IPS-11a (cell line): ENCODE results near the gene PTGR2.
A peak's percentile ranks its signal among the peaks of the same experiment; 100 is the strongest.
"Not testable (repeated sequence)": the region's sequence is repeated elsewhere in the genome, so short reads cannot be mapped to it uniquely, and the experiment has no call there.

Experiments used
- H3K4me3 ChIP-seq: one replicate; pipeline ENCODE4 v1.5.1; 2013; ENCODE audit warnings: low read depth, low read length, control low read depth

Gene PTGR2

DNA sequence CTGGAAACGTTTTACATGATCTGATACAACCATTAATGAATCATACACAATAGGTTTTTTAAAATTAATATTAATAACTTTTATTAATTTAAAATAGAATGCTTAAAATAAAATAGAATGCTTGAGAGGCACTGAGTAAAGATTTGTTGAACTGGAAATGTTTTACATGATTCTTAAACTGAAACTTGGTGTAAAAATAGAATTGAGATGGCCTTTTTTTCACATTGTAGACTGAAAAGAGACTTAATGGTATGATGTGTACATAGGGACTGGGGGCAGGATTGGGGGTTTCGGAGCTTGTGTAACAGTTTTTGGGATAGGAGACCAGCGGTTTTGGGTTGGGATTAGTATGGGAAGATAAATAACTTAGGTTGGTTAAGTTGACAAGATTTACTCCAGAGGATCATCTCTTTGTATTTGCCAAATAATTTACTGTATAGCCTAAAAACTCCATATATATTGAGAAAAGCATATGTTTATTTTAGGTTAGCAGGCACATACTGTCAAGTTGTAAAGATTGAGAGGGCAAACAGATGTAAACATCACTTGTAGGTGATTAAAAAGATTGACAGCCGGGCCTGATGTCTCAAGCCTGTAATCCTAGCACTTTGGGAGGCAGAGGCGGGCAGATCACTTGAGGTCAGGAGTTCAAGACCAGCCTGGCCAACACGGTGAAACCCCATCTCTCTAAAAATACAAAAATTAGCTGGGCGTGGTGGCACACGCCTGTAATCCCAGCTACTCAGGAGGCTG, 33.0 kb downstream of the PTGR2 start:
- H3K4me3 ChIP-seq, result no peak overlapping the region

DNA sequence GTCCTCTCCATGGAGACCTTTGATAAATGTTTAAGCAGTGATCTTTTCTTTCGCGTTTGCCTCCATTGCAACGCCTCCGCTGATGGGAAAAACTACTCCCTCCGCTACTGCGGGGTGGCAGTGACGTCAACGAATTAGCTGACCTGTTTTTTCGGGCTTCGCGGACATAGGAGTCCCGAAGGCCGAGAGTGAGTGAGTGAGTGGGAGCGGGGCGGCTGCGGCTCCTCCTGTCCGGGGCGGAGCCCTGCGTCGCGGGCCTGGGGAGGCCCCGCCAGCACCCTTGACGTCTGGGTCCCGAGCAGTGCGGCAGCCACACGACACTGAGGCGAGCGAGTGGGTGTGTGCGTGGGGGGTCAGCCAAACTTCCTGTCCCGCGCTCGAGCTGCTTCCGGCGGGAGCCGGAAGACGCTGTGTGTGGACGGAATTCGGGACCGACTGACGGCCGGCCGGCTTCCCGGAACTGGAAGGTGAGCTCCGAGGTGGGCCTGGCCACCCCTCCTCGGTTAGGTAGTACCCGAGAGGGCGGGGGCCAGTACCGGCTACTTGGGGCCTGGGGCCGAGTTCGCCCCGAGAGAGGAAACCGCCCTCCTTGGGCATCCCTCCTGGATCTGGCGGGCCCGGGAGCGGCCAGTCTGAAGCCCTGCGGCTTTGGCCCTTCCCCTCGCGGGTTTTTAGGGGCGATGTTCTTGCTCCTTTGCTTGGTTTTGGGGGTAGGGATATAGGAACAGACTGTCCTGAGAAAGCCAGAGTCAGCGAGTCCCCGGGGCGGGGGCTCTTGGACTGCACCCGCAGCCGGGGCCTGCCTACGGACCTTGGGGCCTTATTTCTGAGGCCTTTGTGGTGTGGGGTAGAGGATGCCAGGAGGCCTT, 35.1 kb downstream of the PTGR2 start, which contains the start of gene ZNF410:
Gene ZNF410 (plus strand): TSS at position 411 of the 869 bp plus-strand sequence. CDS start 5,317 bp downstream, outside the sequence.
- H3K4me3 ChIP-seq, result peak within 1 kb of the TSS; percentile 91

- H3K4me3 ChIP-seq, result peak overlapping the region; percentile 91
Observed at GRCh38 chr14:73887318-73887616, 35.6 kb downstream of the PTGR2 start.

- peak overlapping the region; percentile 91 for H3K4me3 ChIP-seq
Observed at GRCh38 chr14:73887694-73888459, 36.2 kb downstream of the PTGR2 start.

DNA sequence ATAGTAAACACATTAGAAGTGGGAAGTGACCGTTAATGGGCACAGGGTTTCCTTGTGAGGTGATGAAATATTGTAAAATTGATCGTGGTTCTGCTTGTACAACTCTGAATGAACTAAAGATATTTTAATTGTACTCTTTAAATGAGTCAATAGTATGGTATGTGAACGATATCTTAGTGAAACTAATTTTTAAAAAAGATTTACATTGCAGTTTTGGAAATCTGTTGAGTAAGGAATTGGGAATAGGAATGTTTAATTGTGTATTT, 36.8 kb downstream of the PTGR2 start:
- H3K4me3 ChIP-seq, result no peak overlapping the region

- H3K4me3 ChIP-seq, result no peak overlapping the region
Observed at GRCh38 chr14:73888971-73889370, 37.3 kb downstream of the PTGR2 start.

- no peak overlapping the region for H3K4me3 ChIP-seq
Observed at GRCh38 chr14:73889376-73889775, 37.7 kb downstream of the PTGR2 start.

DNA sequence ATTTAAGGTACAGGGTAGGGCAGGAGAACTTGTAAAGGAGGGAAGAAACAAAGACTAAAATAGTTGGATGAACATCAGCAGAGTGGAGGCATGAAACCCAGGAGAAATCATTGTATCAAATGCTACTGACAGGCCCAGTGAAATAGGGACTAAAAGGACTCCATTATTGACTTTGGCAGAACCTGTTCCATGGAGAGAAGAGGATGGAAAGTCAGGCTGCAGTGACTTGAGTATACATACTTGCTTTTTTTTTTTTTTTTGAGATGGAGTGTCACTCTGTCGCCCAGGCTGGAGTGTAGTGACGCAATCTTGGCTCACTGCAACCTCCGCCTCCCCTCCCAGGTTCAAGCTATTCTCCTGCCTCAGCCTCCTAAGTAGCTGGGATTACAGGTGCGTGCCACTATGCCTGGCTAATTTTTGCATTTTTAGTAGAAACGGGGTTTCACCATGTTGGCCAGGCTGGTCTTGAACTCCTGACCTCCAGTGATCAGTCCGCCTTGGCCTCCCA, 42.6 kb downstream of the PTGR2 start:
- not testable (repeated sequence) for H3K4me3 ChIP-seq

GRCh38 chr14:73895939-73896338, 44.3 kb downstream of the PTGR2 start:
- H3K4me3 ChIP-seq, result no peak overlapping the region

- H3K4me3 ChIP-seq, result no peak overlapping the region
Observed at GRCh38 chr14:73896521-73896920, 44.9 kb downstream of the PTGR2 start.

- no peak overlapping the region for H3K4me3 ChIP-seq
Observed at GRCh38 chr14:73903028-73903427, 51.4 kb downstream of the PTGR2 start.

GRCh38 chr14:73909681-73910080, 58.0 kb downstream of the PTGR2 start:
- H3K4me3 ChIP-seq, result no peak overlapping the region

DNA sequence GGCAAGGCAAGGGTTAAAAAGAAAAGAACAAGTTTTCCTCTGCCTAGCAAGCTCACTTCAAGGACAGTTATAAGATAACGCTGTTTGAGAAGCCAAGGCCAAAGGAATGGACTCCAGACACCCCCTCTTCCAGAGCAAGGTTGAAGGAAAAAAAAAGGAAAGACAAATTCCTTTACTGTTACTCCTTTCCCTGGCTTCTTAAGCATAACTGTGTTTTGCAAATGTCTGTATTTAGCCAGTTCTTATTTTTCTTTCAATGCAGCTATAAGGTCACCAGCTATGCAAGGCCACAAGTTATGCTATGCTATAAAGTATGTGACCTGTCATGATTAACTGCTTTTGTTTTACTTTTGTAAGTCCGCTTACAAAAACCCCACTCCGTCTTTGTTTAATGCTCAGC, 61.6 kb downstream of the PTGR2 start:
- H3K4me3 ChIP-seq, result no peak overlapping the region

DNA sequence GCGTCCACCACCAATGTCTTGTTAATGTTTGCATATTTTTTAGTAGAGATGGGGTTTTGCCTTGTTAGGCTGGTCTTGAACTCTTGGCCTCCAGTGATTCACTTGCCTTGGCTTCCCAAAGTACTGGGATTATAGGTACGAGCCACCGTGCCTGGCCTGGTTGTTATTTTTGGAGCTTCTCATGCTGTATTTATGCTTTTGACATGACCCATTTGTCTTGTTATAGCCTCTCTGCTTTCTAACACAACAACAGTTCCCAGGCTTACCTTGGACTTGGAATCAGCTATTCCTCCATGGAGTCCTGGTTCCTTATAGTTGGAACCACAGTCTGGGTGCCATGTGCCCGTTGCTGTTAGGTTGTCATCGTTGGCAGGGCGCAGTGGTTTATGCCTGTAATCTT, 64.7 kb downstream of the PTGR2 start:
- no peak overlapping the region for H3K4me3 ChIP-seq

- not testable (repeated sequence) for H3K4me3 ChIP-seq
Observed at GRCh38 chr14:73919457-73919856, 67.8 kb downstream of the PTGR2 start.

GRCh38 chr14:73924337-73924736, 72.7 kb downstream of the PTGR2 start:
- no peak overlapping the region for H3K4me3 ChIP-seq
